ENCODE data around the gene EID1. TPM values are rescaled to one million over a fixed set of nuclear protein-coding genes. Genes with fewer than 3 reads are reported as not detected.

EID1 gene
- total RNA-seq, 1 donor from 2014 or later = 51.3 TPM

DNA sequence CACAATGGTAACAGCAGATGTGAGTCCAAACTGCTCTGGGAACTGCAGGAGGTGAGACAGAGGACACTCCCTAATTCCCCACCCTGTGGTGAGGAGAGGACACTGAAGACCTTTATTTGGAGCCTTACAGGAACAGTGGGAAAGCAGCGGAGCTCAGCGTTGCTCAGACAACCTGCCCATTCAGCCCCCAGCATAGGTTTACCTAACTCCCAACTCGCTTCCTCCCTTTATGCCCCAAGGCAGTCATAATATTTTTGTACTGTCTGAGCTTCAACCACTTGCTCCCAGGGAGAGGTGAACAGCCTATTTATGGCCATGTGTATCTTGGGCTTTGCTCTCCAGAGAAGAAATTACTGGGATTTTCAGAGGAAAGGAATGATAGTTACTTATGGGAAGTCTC, 51.7 kb downstream of the EID1 start:
- no peak overlapping the region for H3K27ac Mint-ChIP-seq
- ChIA-PET CTCF (no interaction called here), POLR2A (no interaction called here)
- no peaks in the 10 kb centered on the region for H3K4me1 Mint-ChIP-seq
- TF ChIP-seq, protein P1, sequence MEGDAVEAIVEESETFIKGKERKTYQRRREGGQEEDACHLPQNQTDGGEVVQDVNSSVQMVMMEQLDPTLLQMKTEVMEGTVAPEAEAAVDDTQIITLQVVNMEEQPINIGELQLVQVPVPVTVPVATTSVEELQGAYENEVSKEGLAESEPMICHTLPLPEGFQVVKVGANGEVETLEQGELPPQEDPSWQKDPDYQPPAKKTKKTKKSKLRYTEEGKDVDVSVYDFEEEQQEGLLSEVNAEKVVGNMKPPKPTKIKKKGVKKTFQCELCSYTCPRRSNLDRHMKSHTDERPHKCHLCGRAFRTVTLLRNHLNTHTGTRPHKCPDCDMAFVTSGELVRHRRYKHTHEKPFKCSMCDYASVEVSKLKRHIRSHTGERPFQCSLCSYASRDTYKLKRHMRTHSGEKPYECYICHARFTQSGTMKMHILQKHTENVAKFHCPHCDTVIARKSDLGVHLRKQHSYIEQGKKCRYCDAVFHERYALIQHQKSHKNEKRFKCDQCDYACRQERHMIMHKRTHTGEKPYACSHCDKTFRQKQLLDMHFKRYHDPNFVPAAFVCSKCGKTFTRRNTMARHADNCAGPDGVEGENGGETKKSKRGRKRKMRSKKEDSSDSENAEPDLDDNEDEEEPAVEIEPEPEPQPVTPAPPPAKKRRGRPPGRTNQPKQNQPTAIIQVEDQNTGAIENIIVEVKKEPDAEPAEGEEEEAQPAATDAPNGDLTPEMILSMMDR (IDR thresholded peaks at IDR 0.05) = no peak
- intact Hi-C loops (cut with micrococcal nuclease) = no loop called here
- H3K27me3 Mint-ChIP-seq = peaks cover 21% of the 10 kb centered on the region
- no peak overlapping the region for H3K4me3 Mint-ChIP-seq
- no peaks in the 10 kb centered on the region for H3K9me3 Mint-ChIP-seq
- no peaks in the 10 kb centered on the region for H3K36me3 Mint-ChIP-seq (ENCODE audit: low read depth)
- ATAC-seq (ENCODE audit: low read depth) (no peak), DNase-seq (no peak)

Other genes with a start within 250 kb of the EID1 start
- gene FBN1, start 232.4 kb upstream of the EID1 start, total RNA-seq = 0.62 and 1.1 TPM in 2 replicates
- gene CEP152, start 67.1 kb upstream of the EID1 start, total RNA-seq = 12.1 and 15.4 TPM in 2 replicates
- 0.24 TPM in 1 of 2 replicates, not detected in the other for gene SHC4, start 85.8 kb downstream of the EID1 start, total RNA-seq
- gene SECISBP2L, start 168.3 kb downstream of the EID1 start, total RNA-seq = 52.6 and 56.5 TPM in 2 replicates

All from activated B cell treated with CpG ODN at 0.5 μM for 24 hours (primary cell).